ENCODE results near the gene AMIGO3.
"Not testable (repeated sequence)": the region's sequence is repeated elsewhere in the genome, so short reads cannot be mapped to it uniquely, and the experiment has no call there.

The AMIGO3 gene

DNA sequence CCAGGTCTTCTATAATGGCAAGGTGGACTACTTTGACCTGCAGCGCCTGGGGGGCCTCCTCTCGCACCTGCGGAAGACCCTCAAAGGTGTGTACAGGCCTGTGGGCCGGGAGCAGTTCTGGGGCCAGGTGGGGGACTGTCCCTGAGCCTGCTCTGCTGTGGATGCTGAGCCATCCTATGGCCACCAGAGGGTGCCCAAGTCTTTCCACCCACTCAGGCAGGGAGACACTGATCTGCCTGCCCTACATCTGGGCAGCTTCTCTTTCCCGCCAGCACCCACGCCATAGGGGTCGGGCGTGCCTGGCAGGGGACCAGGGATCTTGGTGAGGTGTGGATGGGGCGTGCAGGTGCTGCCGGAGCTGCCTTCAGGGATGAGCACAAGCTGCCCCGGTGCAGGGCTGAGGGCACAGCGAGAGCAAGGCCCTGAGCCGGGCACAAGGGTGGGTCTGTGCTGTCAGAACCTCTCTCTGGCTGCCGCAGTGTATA lies 16.0 kb downstream of the AMIGO3 start:
- H3K27me3 ChIP-seq (ENCODE audit: control insufficient read depth, insufficient read depth, low read length), result no peaks in the 10 kb centered on the region
- no peak overlapping the region for H3K4me3 ChIP-seq (ENCODE audit: low read length)
- H3K9me3 ChIP-seq (ENCODE audit: control insufficient read depth, low read length), result no peaks in the 10 kb centered on the region
- H3K4me1 ChIP-seq (ENCODE audit: control insufficient read depth, insufficient read depth, low read length), result no peaks in the 10 kb centered on the region
- no peak overlapping the region for H3K9ac ChIP-seq (ENCODE audit: low read length)
- no peaks in the 10 kb centered on the region for H3K36me3 ChIP-seq (ENCODE audit: control insufficient read depth, insufficient read depth, low read length)

DNA sequence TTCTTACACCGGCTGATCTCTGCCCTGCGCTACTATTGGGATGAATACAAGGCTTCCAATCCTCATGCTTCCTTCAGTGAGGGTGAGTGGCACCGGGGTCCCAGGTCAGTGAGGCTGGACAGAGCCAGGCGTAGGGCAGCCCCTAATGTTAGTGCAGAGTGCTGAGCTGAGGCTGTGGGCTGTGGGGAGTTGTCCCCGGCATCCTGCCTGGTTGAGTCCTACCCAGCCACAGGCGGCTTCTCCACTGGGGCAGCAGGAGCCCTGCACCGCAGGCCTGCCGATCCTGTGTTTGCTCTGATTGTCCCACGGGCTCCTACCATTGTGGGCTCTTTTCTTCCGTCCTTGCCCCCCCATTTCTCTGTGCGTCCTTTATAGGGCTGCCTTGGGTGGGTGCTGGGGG lies 16.8 kb downstream of the AMIGO3 start:
- H3K4me1 ChIP-seq (ENCODE audit: control insufficient read depth, insufficient read depth, low read length), result no peaks in the 10 kb centered on the region
- H3K9ac ChIP-seq (ENCODE audit: low read length), result no peak overlapping the region
- no peaks in the 10 kb centered on the region for H3K27me3 ChIP-seq (ENCODE audit: control insufficient read depth, insufficient read depth, low read length)
- no peak overlapping the region for H3K4me3 ChIP-seq (ENCODE audit: low read length)
- H3K9me3 ChIP-seq (ENCODE audit: control insufficient read depth, low read length), result no peaks in the 10 kb centered on the region
- H3K36me3 ChIP-seq (ENCODE audit: control insufficient read depth, insufficient read depth, low read length), result no peaks in the 10 kb centered on the region

GRCh38 chr3:49701388-49702077 lies 18.0 kb downstream of the AMIGO3 start:
- Histone ChIP-seq H3K36me3 (ENCODE audit: control insufficient read depth, insufficient read depth, low read length) (no peaks in the 10 kb centered on the region), H3K4me1 (ENCODE audit: control insufficient read depth, insufficient read depth, low read length) (no peaks in the 10 kb centered on the region)

GRCh38 chr3:49700453-49701128 lies 18.9 kb downstream of the AMIGO3 start:
- no peaks in the 10 kb centered on the region for H3K27me3 ChIP-seq (ENCODE audit: control insufficient read depth, insufficient read depth, low read length)
- H3K9me3 ChIP-seq (ENCODE audit: control insufficient read depth, low read length), result no peaks in the 10 kb centered on the region
- no peaks in the 10 kb centered on the region for H3K4me1 ChIP-seq (ENCODE audit: control insufficient read depth, insufficient read depth, low read length)
- H3K4me3 ChIP-seq (ENCODE audit: low read length), result no peak overlapping the region
- H3K9ac ChIP-seq (ENCODE audit: low read length), result no peak overlapping the region
- no peaks in the 10 kb centered on the region for H3K36me3 ChIP-seq (ENCODE audit: control insufficient read depth, insufficient read depth, low read length)

More at GRCh38 chr3:49701388-49702077, 18.0 kb downstream of the AMIGO3 start:
- Histone ChIP-seq H3K4me3 (ENCODE audit: low read length) (no peak overlapping the region), H3K9me3 (ENCODE audit: control insufficient read depth, low read length) (no peaks in the 10 kb centered on the region), H3K27me3 (ENCODE audit: control insufficient read depth, insufficient read depth, low read length) (no peaks in the 10 kb centered on the region), H3K9ac (ENCODE audit: low read length) (no peak overlapping the region)

- H3K9me3 ChIP-seq (ENCODE audit: control insufficient read depth, low read length), result no peaks in the 10 kb centered on the region
- H3K27me3 ChIP-seq (ENCODE audit: control insufficient read depth, insufficient read depth, low read length), result no peaks in the 10 kb centered on the region
- no peak overlapping the region for H3K9ac ChIP-seq (ENCODE audit: low read length)
- no peak overlapping the region for H3K4me3 ChIP-seq (ENCODE audit: low read length)
- H3K4me1 ChIP-seq (ENCODE audit: control insufficient read depth, insufficient read depth, low read length), result no peaks in the 10 kb centered on the region
- H3K36me3 ChIP-seq (ENCODE audit: control insufficient read depth, insufficient read depth, low read length), result no peaks in the 10 kb centered on the region
Measured at GRCh38 chr3:49700014-49700413, 19.5 kb downstream of the AMIGO3 start.

GRCh38 chr3:49699281-49699979 lies 20.1 kb downstream of the AMIGO3 start:
- Histone ChIP-seq H3K27me3 (ENCODE audit: control insufficient read depth, insufficient read depth, low read length) (no peaks in the 10 kb centered on the region), H3K9me3 (ENCODE audit: control insufficient read depth, low read length) (no peaks in the 10 kb centered on the region), H3K36me3 (ENCODE audit: control insufficient read depth, insufficient read depth, low read length) (no peaks in the 10 kb centered on the region), H3K4me1 (ENCODE audit: control insufficient read depth, insufficient read depth, low read length) (no peaks in the 10 kb centered on the region), H3K9ac (ENCODE audit: low read length) (no peak overlapping the region), H3K4me3 (ENCODE audit: low read length) (no peak overlapping the region)

DNA sequence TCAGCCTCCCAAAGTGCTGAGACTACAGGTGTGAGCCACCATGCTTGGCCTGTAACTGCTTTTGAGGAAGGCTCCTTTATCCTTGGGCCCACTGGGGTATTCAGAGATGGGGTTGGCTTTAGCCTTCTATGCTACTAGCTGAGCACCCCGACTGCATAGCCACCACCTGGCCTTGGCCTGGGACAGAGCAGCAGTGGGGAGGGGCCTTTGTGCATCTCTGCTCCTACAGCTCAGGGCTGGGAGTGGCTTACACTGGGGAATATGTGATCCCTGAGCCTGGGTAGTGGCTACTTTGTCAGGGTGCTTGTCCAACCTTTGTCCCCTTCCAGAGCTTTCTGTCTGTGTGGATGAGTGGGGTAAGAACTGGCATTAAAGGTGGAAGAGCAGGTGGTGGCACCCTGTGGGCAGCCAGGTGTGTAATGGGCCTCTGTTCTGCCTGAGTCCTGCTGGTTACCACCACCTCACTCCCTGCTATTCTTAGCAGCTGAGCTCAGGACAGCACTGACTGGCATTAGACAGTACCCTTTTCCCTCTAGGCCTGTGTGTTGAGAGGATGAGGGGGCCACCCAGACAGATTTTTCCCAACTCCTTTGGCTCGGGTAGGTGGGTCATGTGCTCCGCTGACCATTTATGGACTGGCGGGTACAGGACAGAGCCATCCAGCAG lies 24.0 kb downstream of the AMIGO3 start:
- not testable (repeated sequence) for H3K36me3 ChIP-seq (ENCODE audit: control insufficient read depth, insufficient read depth, low read length); H3K27me3 ChIP-seq (ENCODE audit: control insufficient read depth, insufficient read depth, low read length); H3K9ac ChIP-seq (ENCODE audit: low read length); H3K4me1 ChIP-seq (ENCODE audit: control insufficient read depth, insufficient read depth, low read length); H3K9me3 ChIP-seq (ENCODE audit: control insufficient read depth, low read length); H3K4me3 ChIP-seq (ENCODE audit: low read length)

GRCh38 chr3:49694409-49695070 lies 24.9 kb downstream of the AMIGO3 start:
- H3K4me3 ChIP-seq (ENCODE audit: low read length); H3K9ac ChIP-seq (ENCODE audit: low read length); H3K9me3 ChIP-seq (ENCODE audit: control insufficient read depth, low read length); H3K27me3 ChIP-seq (ENCODE audit: control insufficient read depth, insufficient read depth, low read length); H3K36me3 ChIP-seq (ENCODE audit: control insufficient read depth, insufficient read depth, low read length): not testable (repeated sequence)
- peaks cover 12% of the 10 kb centered on the region for H3K4me1 ChIP-seq (ENCODE audit: control insufficient read depth, insufficient read depth, low read length)

DNA sequence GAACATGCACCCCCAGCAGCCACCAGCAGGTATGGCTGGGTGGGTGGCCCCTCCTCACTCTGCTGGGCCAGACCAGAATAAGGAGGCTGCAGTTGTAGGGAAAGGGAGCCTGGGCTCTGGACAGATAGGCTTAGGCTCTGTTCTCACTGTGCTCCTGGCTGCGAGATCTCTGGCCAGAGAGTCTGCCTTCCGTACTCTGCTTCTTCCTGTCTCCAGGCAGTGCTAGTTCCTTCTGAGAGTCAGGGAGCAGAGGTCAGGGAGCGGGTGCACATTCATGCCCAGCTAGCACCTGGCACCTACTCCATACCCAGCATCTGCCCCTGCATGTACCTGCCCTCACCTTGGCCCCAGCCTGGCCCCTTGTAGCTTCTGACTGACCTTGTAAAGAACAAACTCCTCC lies 28.0 kb downstream of the AMIGO3 start:
- H3K4me3 ChIP-seq (ENCODE audit: low read length); H3K27me3 ChIP-seq (ENCODE audit: control insufficient read depth, insufficient read depth, low read length); H3K36me3 ChIP-seq (ENCODE audit: control insufficient read depth, insufficient read depth, low read length); H3K9ac ChIP-seq (ENCODE audit: low read length); H3K9me3 ChIP-seq (ENCODE audit: control insufficient read depth, low read length): not testable (repeated sequence)
- peaks cover 20% of the 10 kb centered on the region for H3K4me1 ChIP-seq (ENCODE audit: control insufficient read depth, insufficient read depth, low read length)

DNA sequence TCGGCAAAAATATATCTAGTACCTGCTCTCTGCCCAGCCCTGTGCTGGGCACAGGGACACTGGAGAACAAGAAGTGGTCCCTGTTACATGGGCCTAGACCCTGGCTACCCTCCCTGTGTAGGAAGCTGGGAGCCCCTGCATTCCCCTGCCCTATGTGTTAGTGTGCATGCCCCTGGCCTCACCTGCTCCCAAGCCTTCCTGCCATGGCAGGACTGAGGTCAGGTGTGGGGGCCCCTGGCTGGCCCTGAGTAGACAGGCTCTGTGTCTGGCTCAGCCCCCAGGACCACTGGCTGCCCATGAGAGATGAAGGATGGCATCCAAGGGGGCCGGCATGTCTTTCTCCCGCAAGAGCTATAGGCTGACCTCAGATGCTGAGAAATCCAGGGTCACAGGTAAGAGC lies 28.6 kb downstream of the AMIGO3 start:
- H3K36me3 ChIP-seq (ENCODE audit: control insufficient read depth, insufficient read depth, low read length); H3K27me3 ChIP-seq (ENCODE audit: control insufficient read depth, insufficient read depth, low read length); H3K4me3 ChIP-seq (ENCODE audit: low read length); H3K9me3 ChIP-seq (ENCODE audit: control insufficient read depth, low read length); H3K9ac ChIP-seq (ENCODE audit: low read length): not testable (repeated sequence)
- peaks cover 20% of the 10 kb centered on the region for H3K4me1 ChIP-seq (ENCODE audit: control insufficient read depth, insufficient read depth, low read length)

DNA sequence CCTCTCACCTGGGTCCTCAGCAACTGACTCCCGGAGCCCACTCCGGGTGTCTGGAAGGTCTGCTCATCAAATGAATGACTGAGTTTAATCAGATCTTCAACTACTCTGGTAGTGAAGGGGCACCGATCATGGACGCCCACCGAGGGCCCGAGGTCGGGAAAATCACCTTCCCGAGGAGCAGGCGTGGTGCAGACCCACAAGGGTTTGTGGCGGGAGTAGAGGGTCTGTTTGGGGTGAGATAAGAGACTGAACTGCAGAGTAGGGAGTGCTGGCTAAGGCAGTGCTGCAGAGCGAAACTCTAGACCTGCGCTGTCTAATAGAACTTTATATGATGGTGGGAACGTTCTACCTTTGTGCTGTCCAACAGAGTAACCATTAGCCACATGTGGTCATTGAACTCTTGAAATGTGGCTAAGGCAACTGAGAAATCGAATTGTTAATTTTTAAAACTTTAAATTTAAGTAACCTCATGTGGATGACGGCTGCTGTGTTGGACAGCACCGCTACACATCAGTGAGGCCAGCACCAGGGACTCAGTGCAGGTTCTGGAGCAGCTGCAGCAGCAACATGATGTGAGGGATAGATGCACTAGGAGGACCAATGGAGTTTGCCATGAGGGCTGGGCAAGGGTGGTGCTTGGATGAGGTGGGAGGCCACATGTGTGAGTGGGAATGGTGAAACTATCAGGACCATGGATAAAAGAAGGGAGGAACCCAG lies 29.4 kb downstream of the AMIGO3 start:
- H3K9me3 ChIP-seq (ENCODE audit: control insufficient read depth, low read length); H3K36me3 ChIP-seq (ENCODE audit: control insufficient read depth, insufficient read depth, low read length); H3K27me3 ChIP-seq (ENCODE audit: control insufficient read depth, insufficient read depth, low read length): not testable (repeated sequence)
- Histone ChIP-seq H3K4me3 (ENCODE audit: low read length) (peak overlapping the region; percentile 93), H3K9ac (ENCODE audit: low read length) (peak overlapping the region; percentile 92), H3K4me1 (ENCODE audit: control insufficient read depth, insufficient read depth, low read length) (peaks cover 20% of the 10 kb centered on the region)
